Right lobe of liver (tissue), 4 donors: ENCODE data around the gene VASH2.

Source experiments
- POLR2A ChIP-seq: fragments of 450-650 bp; IDR thresholded peaks from one replicate; pipeline ENCODE4 v1.6.1; 2017; ENCODE audit warnings: antibody characterized with exemption, mild to moderate bottlenecking
- TF ChIP-seq, protein P1 (sequence below), 4 donors: fragments of 200-600 bp in 3 of 4; fragments of 450-650 bp in 1 of 4; IDR thresholded peaks; one replicate each; pipeline versions ENCODE4 v1.5.1 to v1.8.0; 2016 to 2022; ENCODE audit warnings: antibody characterized with exemption in 4 of 4, mild to moderate bottlenecking in 2 of 4
- donor health status: DM: no; HTN: no; CAD: no.
- donor health status: DM: no; HTN: no; CAD: no.
- donor health status: DM: no; HTN: yes; CAD: no.

DNA sequence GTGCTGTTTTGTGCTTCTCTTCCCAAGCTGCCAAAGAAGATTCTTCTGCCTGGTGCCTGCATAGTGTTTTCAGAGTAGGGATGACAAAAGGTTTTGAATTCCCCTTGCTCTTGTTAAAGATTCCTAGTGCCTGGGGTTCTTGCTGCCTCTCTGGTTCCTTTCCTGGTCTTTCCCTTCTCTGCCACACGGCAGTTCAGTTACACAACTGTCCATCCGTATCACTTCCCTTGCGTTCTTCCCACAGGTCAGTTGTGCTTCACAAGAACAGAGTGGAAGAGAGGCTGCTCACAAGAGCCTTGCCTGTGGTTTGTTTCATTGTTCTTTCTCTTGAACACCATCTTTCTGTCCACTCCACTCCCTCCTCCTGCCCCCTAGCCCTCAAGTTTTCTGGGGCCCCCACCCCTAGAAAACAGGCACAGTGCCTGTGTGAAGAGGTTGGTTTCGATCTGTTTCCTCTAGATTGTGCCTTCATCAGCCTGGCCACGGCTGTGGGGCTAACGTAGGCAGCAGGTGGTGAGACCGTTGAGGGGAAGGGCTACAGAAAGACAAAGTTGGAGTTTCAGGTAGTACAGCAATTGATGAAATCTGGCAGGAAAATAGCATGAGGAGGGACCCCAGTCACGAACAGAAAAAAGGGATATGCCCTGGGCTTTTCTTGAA lies 5.8 kb downstream of the VASH2 start:
- TF ChIP-seq POLR2A: no peak
- TF ChIP-seq, protein P1, sequence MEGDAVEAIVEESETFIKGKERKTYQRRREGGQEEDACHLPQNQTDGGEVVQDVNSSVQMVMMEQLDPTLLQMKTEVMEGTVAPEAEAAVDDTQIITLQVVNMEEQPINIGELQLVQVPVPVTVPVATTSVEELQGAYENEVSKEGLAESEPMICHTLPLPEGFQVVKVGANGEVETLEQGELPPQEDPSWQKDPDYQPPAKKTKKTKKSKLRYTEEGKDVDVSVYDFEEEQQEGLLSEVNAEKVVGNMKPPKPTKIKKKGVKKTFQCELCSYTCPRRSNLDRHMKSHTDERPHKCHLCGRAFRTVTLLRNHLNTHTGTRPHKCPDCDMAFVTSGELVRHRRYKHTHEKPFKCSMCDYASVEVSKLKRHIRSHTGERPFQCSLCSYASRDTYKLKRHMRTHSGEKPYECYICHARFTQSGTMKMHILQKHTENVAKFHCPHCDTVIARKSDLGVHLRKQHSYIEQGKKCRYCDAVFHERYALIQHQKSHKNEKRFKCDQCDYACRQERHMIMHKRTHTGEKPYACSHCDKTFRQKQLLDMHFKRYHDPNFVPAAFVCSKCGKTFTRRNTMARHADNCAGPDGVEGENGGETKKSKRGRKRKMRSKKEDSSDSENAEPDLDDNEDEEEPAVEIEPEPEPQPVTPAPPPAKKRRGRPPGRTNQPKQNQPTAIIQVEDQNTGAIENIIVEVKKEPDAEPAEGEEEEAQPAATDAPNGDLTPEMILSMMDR (IDR thresholded peaks at IDR 0.05): no peak
